Cardiac septum (tissue), 1 donor: ENCODE data around the gene KCNQ2. TPM values are rescaled to one million over a fixed set of nuclear protein-coding genes. Genes with fewer than 3 reads are reported as not detected.

Experiments
- DNase-seq: peaks from one replicate; pipeline ENCODE4 v3.0.0-alpha.2; 2020; ENCODE audit warnings: low spot score
- intact Hi-C: fragments of 100-400 bp; cut with DNase I; formaldehyde crosslinking; loops from one replicate; pipeline ENCODE4 v1.14.0; 2022
- total RNA-seq: library from RNA; stranded (reverse); fragmentation: NEBNext Ultra II Directional; extraction: Animal tissue kit (Norgen Biotek cat#: 25700); gene quantifications from one replicate; pipeline ENCODE4 v1.2.1, GENCODE V29; 2021
- donor health status: DM: no; HTN: no; CAD: no.

The KCNQ2 gene
- total RNA-seq, 1 donor from 2014 or later: 0.86 TPM

DNA sequence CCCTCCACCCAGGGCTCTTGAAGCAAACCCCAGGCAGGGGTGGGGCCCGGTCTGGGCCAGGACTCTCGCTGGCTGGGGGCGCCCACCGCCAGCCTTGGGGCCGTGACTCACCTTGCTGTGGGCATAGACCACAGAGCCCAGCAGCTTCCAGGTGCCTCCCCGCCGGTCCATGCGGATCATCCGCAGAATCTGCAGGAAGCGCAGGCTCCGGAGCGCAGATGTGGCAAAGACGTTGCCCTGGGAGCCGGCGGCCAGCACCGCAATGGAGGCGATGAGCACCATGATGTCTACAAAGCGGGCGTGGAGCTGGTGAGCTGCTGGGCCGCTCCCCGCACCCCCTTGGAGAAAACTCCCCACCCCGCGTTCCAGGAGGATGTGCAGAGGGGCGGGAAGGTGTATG is 27.9 kb downstream of the KCNQ2 start:
- DNase-seq: no peak
- intact Hi-C loops: loop anchor here (5.0 kb wide), 2 partner anchors 48 to 73 kb away; no protein-coding TSS in a partner anchor

DNA sequence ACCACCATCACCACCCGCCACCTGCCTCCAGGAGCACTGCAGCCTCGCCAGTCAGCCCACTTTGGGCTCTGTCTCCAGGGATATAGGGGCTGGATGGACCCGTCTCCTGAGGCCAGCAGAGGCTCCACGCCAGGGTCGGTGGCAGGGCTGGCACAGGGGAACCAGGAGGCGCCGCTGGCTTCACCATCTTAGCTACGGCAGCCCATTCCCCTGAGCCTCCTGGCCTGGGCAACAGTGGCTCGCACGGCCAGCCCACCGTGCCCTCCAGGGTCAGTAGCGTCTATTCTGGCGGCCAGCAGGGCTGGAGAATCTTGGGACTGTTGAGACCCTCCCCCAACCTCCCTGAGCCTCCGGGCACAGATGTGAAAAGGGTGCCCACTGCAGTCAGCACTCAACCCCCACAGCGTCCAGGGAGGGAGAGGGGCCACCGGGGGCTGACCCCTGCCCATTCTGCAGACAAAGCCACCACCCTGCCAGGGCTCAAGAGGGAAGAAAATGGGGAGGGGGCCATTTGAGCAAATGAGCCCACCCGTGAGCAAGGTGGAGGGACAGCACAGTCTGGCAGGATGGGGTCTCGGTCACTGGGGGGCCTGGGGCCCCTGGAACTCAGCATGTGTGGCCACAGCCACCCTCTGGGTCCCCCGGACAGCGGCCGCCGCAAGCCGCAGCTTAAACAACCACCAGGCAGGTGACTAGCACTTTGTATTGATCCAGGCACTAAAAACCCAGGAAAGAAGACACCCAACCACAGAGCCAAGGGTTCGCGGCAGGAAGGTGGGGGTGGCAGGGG is 28.7 kb downstream of the KCNQ2 start:
- intact Hi-C loops: loop anchor here (5.0 kb wide), 2 partner anchors 48 to 74 kb away; no protein-coding TSS in a partner anchor
- no peak for DNase-seq

- no peak for DNase-seq
- intact Hi-C loops: loop anchor here (5.0 kb wide), 2 partner anchors 50 to 75 kb away; no protein-coding TSS in a partner anchor
Measured at GRCh38 chr20:63442100-63442493, 30.4 kb downstream of the KCNQ2 start.

- no peak for DNase-seq
- intact Hi-C loops: loop anchor here (5.0 kb wide), 2 partner anchors 51 to 76 kb away; no protein-coding TSS in a partner anchor
Measured at GRCh38 chr20:63441136-63442099, 31.0 kb downstream of the KCNQ2 start.

DNA sequence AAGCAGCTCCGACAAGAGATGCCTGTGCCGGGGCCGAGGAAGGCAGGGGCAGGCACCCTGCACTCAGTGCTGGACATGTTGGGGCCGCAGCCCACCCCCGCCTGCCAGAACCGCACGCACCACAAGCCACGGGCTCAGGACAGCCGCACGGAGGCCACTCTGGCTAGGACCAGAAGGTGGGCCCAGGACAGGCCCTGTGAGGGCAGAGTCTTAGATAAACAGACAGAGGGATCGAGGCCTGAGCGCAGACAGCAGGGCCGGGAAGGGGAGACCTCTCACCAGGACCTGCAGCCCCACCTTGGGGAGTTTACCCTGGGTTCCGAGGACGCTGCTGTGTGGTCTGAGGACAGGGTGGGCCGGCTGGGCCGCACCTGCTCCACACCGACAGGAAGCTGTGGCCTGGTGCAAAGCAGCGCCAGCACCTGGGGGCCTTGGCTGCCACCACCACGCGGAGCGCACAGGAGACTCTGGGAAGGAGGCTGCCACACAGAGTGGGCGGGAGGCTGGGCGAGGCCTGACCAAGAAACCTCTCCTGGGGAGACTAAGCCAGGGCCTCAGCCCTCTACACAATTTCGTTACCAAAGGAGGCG is 32.0 kb downstream of the KCNQ2 start:
- DNase-seq: no peak
- intact Hi-C loops: loop anchor here (5.0 kb wide), 2 partner anchors 52 to 77 kb away; no protein-coding TSS in a partner anchor

- intact Hi-C loops: loop anchor here (5.0 kb wide), 2 partner anchors 52 to 77 kb away; no protein-coding TSS in a partner anchor
- no peak for DNase-seq
Measured at GRCh38 chr20:63439866-63440265, 32.6 kb downstream of the KCNQ2 start.

- DNase-seq: no peak
- intact Hi-C loops: no loop called here
Measured at GRCh38 chr20:63438121-63438520, 34.3 kb downstream of the KCNQ2 start.

DNA sequence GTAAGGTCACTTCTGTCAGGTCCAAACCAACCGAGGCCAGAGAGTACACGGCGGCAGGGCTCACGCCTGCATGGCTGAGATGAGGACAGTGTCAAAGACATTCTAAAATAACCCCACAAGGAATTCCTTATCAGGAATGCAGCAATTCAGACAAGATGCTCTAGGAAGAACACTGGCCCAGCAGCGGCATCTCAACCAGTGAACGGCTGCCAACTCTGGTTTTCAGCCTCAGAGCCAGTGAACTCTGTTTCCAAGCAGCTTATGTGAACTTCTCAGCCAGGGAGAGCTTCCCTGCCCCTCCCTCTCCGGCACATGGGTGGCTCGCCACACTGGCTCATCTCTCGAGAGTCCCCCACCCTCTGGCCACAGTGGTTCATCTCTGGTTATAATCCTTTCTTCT is 36.9 kb downstream of the KCNQ2 start:
- intact Hi-C loops: no loop called here
- DNase-seq: no peak

DNA sequence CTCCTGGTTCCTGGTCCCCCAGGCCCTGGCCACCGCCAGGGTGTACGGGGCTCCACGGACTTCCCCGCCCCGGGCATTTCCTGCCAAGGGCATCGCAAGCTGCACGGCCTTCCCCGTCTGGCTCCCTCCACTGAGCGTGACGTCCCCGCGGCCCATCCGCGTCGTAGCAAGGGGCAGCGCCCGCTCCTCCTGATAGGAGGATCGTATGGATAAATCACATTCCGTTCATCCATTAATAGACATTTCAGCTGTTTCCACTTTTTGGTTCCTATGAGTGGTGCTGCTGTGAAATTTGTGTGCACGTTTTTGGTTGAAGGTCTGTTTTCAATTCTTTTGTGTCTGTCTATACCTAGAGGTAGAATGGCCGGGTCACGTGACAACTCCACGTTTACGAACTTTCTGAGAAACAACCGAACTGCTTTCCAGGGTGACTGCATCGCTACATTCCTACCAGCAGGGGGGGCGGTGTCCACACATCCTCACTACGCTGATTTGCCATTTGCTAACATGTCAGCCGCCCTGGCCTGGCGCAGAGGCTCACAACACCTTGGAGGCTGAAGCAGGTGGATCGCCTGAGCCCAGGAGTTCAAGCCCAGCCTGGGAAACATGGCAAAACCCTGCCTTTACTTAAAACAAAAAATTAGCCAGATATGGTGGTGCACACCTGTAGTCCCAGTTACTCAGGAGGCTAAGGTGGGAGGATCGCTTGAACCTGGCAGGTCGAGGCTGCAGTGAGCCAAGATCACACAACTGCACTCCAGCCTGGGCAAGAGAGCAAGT is 37.7 kb downstream of the KCNQ2 start:
- no peak for DNase-seq
- intact Hi-C loops: no loop called here

GRCh38 chr20:63433756-63434531 is 38.5 kb downstream of the KCNQ2 start:
- DNase-seq: no peak
- intact Hi-C loops: no loop called here

- no peak for DNase-seq
Measured at GRCh38 chr20:63433351-63433750, 39.1 kb downstream of the KCNQ2 start.

GRCh38 chr20:63432577-63433325 is 39.7 kb downstream of the KCNQ2 start:
- intact Hi-C loops: no loop called here
- no peak for DNase-seq

More at GRCh38 chr20:63433351-63433750, 39.1 kb downstream of the KCNQ2 start:
- intact Hi-C loops: no loop called here

GRCh38 chr20:63431944-63432343 is 40.5 kb downstream of the KCNQ2 start:
- intact Hi-C loops: no loop called here
- no peak for DNase-seq

- intact Hi-C loops: no loop called here
- DNase-seq: no peak
Measured at GRCh38 chr20:63430891-63431290, 41.6 kb downstream of the KCNQ2 start.

DNA sequence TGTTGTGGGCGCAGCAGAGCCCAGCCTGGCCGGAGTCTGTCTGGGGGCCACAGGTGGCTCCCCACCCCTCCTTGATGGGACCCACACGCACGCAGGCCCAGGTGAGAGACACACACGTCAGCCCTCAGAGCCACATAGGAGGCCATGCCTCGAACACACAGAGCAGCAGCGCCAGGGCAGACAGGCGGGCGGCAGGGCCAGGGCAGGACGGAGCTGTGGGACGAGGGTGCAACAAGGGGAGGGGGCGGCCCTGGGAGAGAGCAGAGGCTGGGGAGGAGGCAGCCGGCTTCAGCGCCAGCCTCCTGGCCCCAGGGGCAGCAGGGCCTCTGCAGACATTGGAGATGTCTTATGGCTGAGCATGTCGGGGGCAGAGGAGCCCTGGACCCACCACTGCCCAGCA is 42.5 kb downstream of the KCNQ2 start:
- DNase-seq: no peak
- intact Hi-C loops: no loop called here

GRCh38 chr20:63428906-63429575 is 43.4 kb downstream of the KCNQ2 start:
- no peak for DNase-seq
- intact Hi-C loops: no loop called here

- intact Hi-C loops: no loop called here
- no peak for DNase-seq
Measured at GRCh38 chr20:63427724-63428330, 44.6 kb downstream of the KCNQ2 start.
